Measurements from ENCODE around the gene TBX4.

TBX4 gene

GRCh38 chr17:61458421-61459141 is 6.4 kb downstream of the TBX4 start:
- H3K36me3 ChIP-seq (ENCODE audit: control insufficient read depth, insufficient read depth, low read length) = no peaks in the 10 kb centered on the region
- TF ChIP-seq, protein P1, sequence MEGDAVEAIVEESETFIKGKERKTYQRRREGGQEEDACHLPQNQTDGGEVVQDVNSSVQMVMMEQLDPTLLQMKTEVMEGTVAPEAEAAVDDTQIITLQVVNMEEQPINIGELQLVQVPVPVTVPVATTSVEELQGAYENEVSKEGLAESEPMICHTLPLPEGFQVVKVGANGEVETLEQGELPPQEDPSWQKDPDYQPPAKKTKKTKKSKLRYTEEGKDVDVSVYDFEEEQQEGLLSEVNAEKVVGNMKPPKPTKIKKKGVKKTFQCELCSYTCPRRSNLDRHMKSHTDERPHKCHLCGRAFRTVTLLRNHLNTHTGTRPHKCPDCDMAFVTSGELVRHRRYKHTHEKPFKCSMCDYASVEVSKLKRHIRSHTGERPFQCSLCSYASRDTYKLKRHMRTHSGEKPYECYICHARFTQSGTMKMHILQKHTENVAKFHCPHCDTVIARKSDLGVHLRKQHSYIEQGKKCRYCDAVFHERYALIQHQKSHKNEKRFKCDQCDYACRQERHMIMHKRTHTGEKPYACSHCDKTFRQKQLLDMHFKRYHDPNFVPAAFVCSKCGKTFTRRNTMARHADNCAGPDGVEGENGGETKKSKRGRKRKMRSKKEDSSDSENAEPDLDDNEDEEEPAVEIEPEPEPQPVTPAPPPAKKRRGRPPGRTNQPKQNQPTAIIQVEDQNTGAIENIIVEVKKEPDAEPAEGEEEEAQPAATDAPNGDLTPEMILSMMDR (IDR thresholded peaks at IDR 0.05; ENCODE audit: insufficient read depth, low read length, poor library complexity, severe bottlenecking) = no peak
- no peaks in the 10 kb centered on the region; the same call in none of the 2 replicates for H3K27me3 ChIP-seq (replicated peaks; ENCODE audit: control insufficient read depth, insufficient read depth, low read length)

DNA sequence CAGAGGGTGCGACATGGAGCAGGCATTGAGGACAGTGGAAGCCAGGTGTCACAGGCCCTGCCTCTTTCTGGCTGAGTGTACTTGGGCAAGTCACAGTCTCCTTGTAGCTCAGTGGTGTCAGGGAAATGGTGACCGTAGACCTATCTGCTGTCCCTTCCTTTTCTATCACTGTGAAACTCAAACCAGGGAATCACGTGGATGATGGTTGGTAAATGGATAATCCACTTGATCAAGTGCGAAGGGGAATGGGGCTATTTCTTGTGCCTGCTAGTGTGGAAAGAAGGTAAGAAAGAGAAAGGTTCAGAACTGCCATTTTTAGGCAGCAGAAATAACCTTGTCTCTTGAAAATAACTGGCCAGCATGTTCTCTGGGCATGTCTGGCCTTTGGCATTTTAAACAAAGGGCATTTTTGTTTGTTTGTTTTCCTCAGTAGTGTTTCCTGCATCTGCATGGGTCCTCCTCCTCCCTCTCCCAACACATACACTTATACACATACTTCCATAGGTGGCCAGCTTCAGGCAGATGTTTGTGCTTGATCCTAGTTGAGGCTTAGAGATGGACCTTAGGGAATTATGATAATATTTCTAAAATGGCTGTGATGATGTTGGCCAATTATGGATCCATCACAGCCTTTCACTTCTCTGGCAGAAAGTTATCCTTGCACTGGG is 7.1 kb downstream of the TBX4 start:
- Histone ChIP-seq H3K4me3 (replicated peaks; ENCODE audit: low read depth, low read length) (no peak overlapping the region), H3K36me3 (ENCODE audit: control insufficient read depth, insufficient read depth, low read length) (no peaks in the 10 kb centered on the region), H3K27me3 (replicated peaks; ENCODE audit: control insufficient read depth, insufficient read depth, low read length) (no peaks in the 10 kb centered on the region; the same call in none of the 2 replicates)
- TF ChIP-seq, protein P1 (IDR thresholded peaks at IDR 0.05; ENCODE audit: insufficient read depth, low read length, poor library complexity, severe bottlenecking) = no peak
- DNase-seq (ENCODE audit: extremely low read depth, insufficient read length) = no peak

More at GRCh38 chr17:61458421-61459141, 6.4 kb downstream of the TBX4 start:
- no peak overlapping the region for H3K4me3 ChIP-seq (replicated peaks; ENCODE audit: low read depth, low read length)
- DNase-seq (ENCODE audit: extremely low read depth, insufficient read length) = no peak

GRCh38 chr17:61459939-61460718 is 7.9 kb downstream of the TBX4 start:
- Histone ChIP-seq H3K27me3 (replicated peaks; ENCODE audit: control insufficient read depth, insufficient read depth, low read length) (no peaks in the 10 kb centered on the region; the same call in none of the 2 replicates), H3K36me3 (ENCODE audit: control insufficient read depth, insufficient read depth, low read length) (no peaks in the 10 kb centered on the region), H3K4me3 (replicated peaks; ENCODE audit: low read depth, low read length) (no peak overlapping the region)
- no peak for DNase-seq (ENCODE audit: extremely low read depth, insufficient read length)
- TF ChIP-seq, protein P1 (IDR thresholded peaks at IDR 0.05; ENCODE audit: insufficient read depth, low read length, poor library complexity, severe bottlenecking) = no peak

DNA sequence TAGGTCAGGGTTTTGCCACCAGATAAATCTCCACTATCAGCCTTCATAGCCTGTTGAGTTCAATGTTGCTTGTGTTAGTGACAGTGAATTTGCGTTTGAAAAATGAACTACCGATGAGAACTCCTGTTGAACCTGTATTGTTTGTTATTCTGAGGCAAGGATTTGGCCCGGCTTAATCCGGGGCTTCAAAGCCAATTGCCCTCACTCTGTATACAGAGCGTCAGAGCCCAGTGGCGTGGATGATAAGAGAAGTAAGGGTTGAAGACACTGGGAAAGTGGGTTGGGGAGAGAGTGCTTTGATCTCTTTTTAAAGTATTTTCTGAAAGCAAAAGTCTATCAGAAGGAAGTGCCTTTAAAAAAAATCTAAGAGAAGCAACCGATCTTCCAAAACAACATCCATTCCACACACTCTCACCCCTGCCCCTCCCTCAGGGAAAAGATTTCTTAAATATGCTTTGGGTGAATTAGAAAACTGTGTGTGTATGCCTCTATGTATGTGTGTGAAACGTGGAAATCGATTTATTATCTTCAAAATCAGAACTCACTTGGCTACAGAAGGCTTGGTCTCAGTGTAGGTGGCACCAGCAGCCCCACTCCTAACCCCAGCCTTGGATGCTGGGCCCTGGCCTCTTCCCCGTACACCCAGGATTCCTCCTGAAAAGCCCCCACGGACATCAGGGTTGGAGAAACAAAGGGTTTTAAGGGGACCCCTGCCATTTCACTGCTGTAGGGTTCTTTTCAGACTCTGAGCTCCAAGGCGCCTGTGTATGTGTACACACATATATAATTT is 8.8 kb downstream of the TBX4 start:
- Histone ChIP-seq H3K27me3 (replicated peaks; ENCODE audit: control insufficient read depth, insufficient read depth, low read length) (peaks cover 2% of the 10 kb centered on the region), H3K4me3 (replicated peaks; ENCODE audit: low read depth, low read length) (no peak overlapping the region), H3K36me3 (ENCODE audit: control insufficient read depth, insufficient read depth, low read length) (no peaks in the 10 kb centered on the region)
- TF ChIP-seq, protein P1 (IDR thresholded peaks at IDR 0.05; ENCODE audit: insufficient read depth, low read length, poor library complexity, severe bottlenecking) = no peak
- no peak for DNase-seq (ENCODE audit: extremely low read depth, insufficient read length)

DNA sequence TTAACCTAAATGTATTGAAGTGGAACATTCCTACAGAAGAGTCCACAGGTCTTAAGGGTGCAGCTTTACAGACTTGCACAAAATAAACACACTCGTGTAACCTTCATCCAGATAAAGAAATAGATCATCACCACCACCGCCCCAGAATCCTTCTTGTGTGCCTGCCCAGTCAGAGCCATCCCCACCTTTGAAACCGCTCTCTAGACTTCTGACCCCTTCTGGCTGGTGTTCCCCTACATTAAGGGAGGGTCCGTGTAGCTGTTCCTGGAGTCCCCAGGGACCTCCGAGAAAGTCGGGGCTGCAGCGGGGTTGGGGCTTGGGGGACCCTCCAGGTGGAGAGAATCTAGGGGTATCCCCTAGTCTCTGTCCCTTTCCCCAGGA is 9.4 kb downstream of the TBX4 start:
- no peak overlapping the region for H3K4me3 ChIP-seq (replicated peaks; ENCODE audit: low read depth, low read length)
- TF ChIP-seq, protein P1 (IDR thresholded peaks at IDR 0.05; ENCODE audit: insufficient read depth, low read length, poor library complexity, severe bottlenecking) = no peak

More for the DNA sequence above, 9.4 kb downstream of the TBX4 start:
- Histone ChIP-seq H3K27me3 (replicated peaks; ENCODE audit: control insufficient read depth, insufficient read depth, low read length) (peaks cover 2% of the 10 kb centered on the region), H3K36me3 (ENCODE audit: control insufficient read depth, insufficient read depth, low read length) (no peaks in the 10 kb centered on the region)
- no peak for DNase-seq (ENCODE audit: extremely low read depth, insufficient read length)

Measured in GM06990 (cell line).